Measurements from ENCODE around the gene CFAP61. TPM values are rescaled to one million over a fixed set of nuclear protein-coding genes. Genes with fewer than 3 reads are reported as not detected.

Gene CFAP61
- total RNA-seq, 2 experiments from 2014 or later, result not detected

- H3K4me3 Mint-ChIP-seq, result no peak overlapping the region
- H3K27ac Mint-ChIP-seq, result no peak overlapping the region
- H3K9me3 Mint-ChIP-seq, result no peaks in the 10 kb centered on the region
- ChIA-PET POLR2A (interaction anchor here (1.3 kb wide), 1 partner anchor 21 kb away, joined by 4 read pairs; the partner anchor contains the start of gene NAA20), CTCF (interaction anchor here (1.8 kb wide), 1 partner anchor 13 kb away, joined by 5 read pairs; no protein-coding TSS in a partner anchor)
- H3K27me3 Mint-ChIP-seq, result no peaks in the 10 kb centered on the region
- H3K4me1 Mint-ChIP-seq, result no peaks in the 10 kb centered on the region
- peaks cover 76% of the 10 kb centered on the region for H3K36me3 Mint-ChIP-seq (ENCODE audit: low read depth)
- DNase-seq, result no peak
These were observed 13.7 kb upstream of the CFAP61 start for GRCh38 chr20:20038586-20038985.

- H3K27ac Mint-ChIP-seq, result no peak overlapping the region
- peaks cover 73% of the 10 kb centered on the region for H3K36me3 Mint-ChIP-seq (ENCODE audit: low read depth)
- H3K4me3 Mint-ChIP-seq, result no peak overlapping the region
- no peak for DNase-seq
- no peaks in the 10 kb centered on the region for H3K9me3 Mint-ChIP-seq
- H3K27me3 Mint-ChIP-seq, result no peaks in the 10 kb centered on the region
- H3K4me1 Mint-ChIP-seq, result no peaks in the 10 kb centered on the region
- POLR2A ChIA-PET, result no interaction called here
- CTCF ChIA-PET, result no interaction called here
These were observed 12.5 kb upstream of the CFAP61 start for GRCh38 chr20:20039752-20040387.

- Mint-ChIP-seq H3K36me3 (ENCODE audit: low read depth) (peaks cover 39% of the 10 kb centered on the region), H3K27me3 (peaks cover 5% of the 10 kb centered on the region), H3K27ac (peak overlapping the region; percentile 90), H3K4me3 (peak overlapping the region; percentile 92), H3K9me3 (no peaks in the 10 kb centered on the region), H3K4me1 (peaks cover 21% of the 10 kb centered on the region)
- CTCF ChIA-PET, result interaction anchor here (1.0 to 2.5 kb wide), 4 partner anchors 10 to 542 kb away, joined by 3 to 33 read pairs (median 5); partner anchors contain the start of gene NAA20
- no peak for DNase-seq
- POLR2A ChIA-PET, result interaction anchor here (0.6 to 3.8 kb wide), 9 partner anchors 9 to 1764 kb away, joined by 3 to 43 read pairs (median 9); partner anchors contain the start of genes NAA20 and SEC23B
These were observed 612 bp upstream of the CFAP61 start for GRCh38 chr20:20051767-20052073.

- no peak for DNase-seq
- no peak overlapping the region for H3K27ac Mint-ChIP-seq
- CTCF ChIA-PET, result no interaction called here
These were observed 8.1 kb downstream of the CFAP61 start for GRCh38 chr20:20060234-20060998.

GRCh38 chr20:20063941-20064702 lies 11.8 kb downstream of the CFAP61 start:
- peaks cover 30% of the 10 kb centered on the region for H3K27me3 Mint-ChIP-seq
- ChIA-PET POLR2A (interaction anchor here (1.8 kb wide), 1 partner anchor 12 kb away, joined by 5 read pairs; the partner anchor contains the start of genes CFAP61 and CRNKL1), CTCF (no interaction called here)

More at GRCh38 chr20:20060234-20060998, 8.1 kb downstream of the CFAP61 start:
- POLR2A ChIA-PET, result no interaction called here
- Mint-ChIP-seq H3K4me3 (no peak overlapping the region), H3K27me3 (peaks cover 30% of the 10 kb centered on the region), H3K36me3 (ENCODE audit: low read depth) (no peaks in the 10 kb centered on the region), H3K4me1 (no peaks in the 10 kb centered on the region), H3K9me3 (no peaks in the 10 kb centered on the region)

GRCh38 chr20:20065361-20065760 lies 13.0 kb downstream of the CFAP61 start:
- ChIA-PET POLR2A (no interaction called here), CTCF (no interaction called here)
- no peak overlapping the region for H3K27ac Mint-ChIP-seq
- no peaks in the 10 kb centered on the region for H3K36me3 Mint-ChIP-seq (ENCODE audit: low read depth)
- DNase-seq, result no peak
- no peaks in the 10 kb centered on the region for H3K9me3 Mint-ChIP-seq
- H3K27me3 Mint-ChIP-seq, result peaks cover 25% of the 10 kb centered on the region
- no peak overlapping the region for H3K4me3 Mint-ChIP-seq
- no peaks in the 10 kb centered on the region for H3K4me1 Mint-ChIP-seq

More at GRCh38 chr20:20063941-20064702, 11.8 kb downstream of the CFAP61 start:
- Mint-ChIP-seq H3K36me3 (ENCODE audit: low read depth) (no peaks in the 10 kb centered on the region), H3K4me3 (no peak overlapping the region), H3K4me1 (no peaks in the 10 kb centered on the region), H3K27ac (no peak overlapping the region), H3K9me3 (no peaks in the 10 kb centered on the region)
- no peak for DNase-seq

GRCh38 chr20:20070871-20071726 lies 18.8 kb downstream of the CFAP61 start:
- H3K4me3 Mint-ChIP-seq, result no peak overlapping the region
- CTCF ChIA-PET, result interaction anchor here (0.5 kb wide), 1 partner anchor 67 kb away, joined by 3 read pairs; no protein-coding TSS in a partner anchor

GRCh38 chr20:20073801-20074371 lies 21.6 kb downstream of the CFAP61 start:
- no peak overlapping the region for H3K27ac Mint-ChIP-seq
- H3K4me3 Mint-ChIP-seq, result no peak overlapping the region
- H3K9me3 Mint-ChIP-seq, result no peaks in the 10 kb centered on the region
- H3K36me3 Mint-ChIP-seq (ENCODE audit: low read depth), result no peaks in the 10 kb centered on the region
- H3K27me3 Mint-ChIP-seq, result peaks cover 14% of the 10 kb centered on the region
- CTCF ChIA-PET, result no interaction called here
- DNase-seq, result no peak
- POLR2A ChIA-PET, result no interaction called here
- H3K4me1 Mint-ChIP-seq, result no peaks in the 10 kb centered on the region

More at GRCh38 chr20:20070871-20071726, 18.8 kb downstream of the CFAP61 start:
- Mint-ChIP-seq H3K4me1 (no peaks in the 10 kb centered on the region), H3K27me3 (no peaks in the 10 kb centered on the region), H3K9me3 (no peaks in the 10 kb centered on the region), H3K27ac (no peak overlapping the region), H3K36me3 (ENCODE audit: low read depth) (no peaks in the 10 kb centered on the region)
- DNase-seq, result no peak
- POLR2A ChIA-PET, result no interaction called here

- Mint-ChIP-seq H3K4me3 (no peak overlapping the region), H3K27ac (no peak overlapping the region), H3K36me3 (ENCODE audit: low read depth) (no peaks in the 10 kb centered on the region), H3K4me1 (no peaks in the 10 kb centered on the region), H3K9me3 (no peaks in the 10 kb centered on the region), H3K27me3 (peaks cover 19% of the 10 kb centered on the region)
- DNase-seq, result no peak
- POLR2A ChIA-PET, result no interaction called here
- CTCF ChIA-PET, result no interaction called here
These were observed 22.7 kb downstream of the CFAP61 start for GRCh38 chr20:20075032-20075431.

- POLR2A ChIA-PET, result interaction anchor here (0.5 kb wide), 1 partner anchor 511 kb away, joined by 3 read pairs; no protein-coding TSS in a partner anchor
- CTCF ChIA-PET, result no interaction called here
These were observed 24.1 kb downstream of the CFAP61 start for GRCh38 chr20:20076297-20077065.

GRCh38 chr20:20078041-20078440 lies 25.7 kb downstream of the CFAP61 start:
- no peak for DNase-seq
- H3K27me3 Mint-ChIP-seq, result peaks cover 31% of the 10 kb centered on the region
- POLR2A ChIA-PET, result no interaction called here
- H3K4me1 Mint-ChIP-seq, result no peaks in the 10 kb centered on the region
- no peak overlapping the region for H3K27ac Mint-ChIP-seq
- CTCF ChIA-PET, result no interaction called here
- no peak overlapping the region for H3K4me3 Mint-ChIP-seq
- no peaks in the 10 kb centered on the region for H3K36me3 Mint-ChIP-seq (ENCODE audit: low read depth)
- H3K9me3 Mint-ChIP-seq, result no peaks in the 10 kb centered on the region

More at GRCh38 chr20:20076297-20077065, 24.1 kb downstream of the CFAP61 start:
- Mint-ChIP-seq H3K9me3 (no peaks in the 10 kb centered on the region), H3K4me3 (no peak overlapping the region), H3K27me3 (peaks cover 20% of the 10 kb centered on the region), H3K36me3 (ENCODE audit: low read depth) (no peaks in the 10 kb centered on the region), H3K27ac (no peak overlapping the region), H3K4me1 (no peaks in the 10 kb centered on the region)
- DNase-seq, result no peak

All from activated CD4-positive, alpha-beta memory T cell treated with anti-CD3 and anti-CD28 coated beads, Interleukin-2, amount 10 ng/mL, durations not matched to agents 7 days and 5 days (primary cell).